ENCODE measurements around the gene CC2D1B. TPM values are rescaled to one million over a fixed set of nuclear protein-coding genes. Genes with fewer than 3 reads are reported as not detected.

Gene CC2D1B, protein sequence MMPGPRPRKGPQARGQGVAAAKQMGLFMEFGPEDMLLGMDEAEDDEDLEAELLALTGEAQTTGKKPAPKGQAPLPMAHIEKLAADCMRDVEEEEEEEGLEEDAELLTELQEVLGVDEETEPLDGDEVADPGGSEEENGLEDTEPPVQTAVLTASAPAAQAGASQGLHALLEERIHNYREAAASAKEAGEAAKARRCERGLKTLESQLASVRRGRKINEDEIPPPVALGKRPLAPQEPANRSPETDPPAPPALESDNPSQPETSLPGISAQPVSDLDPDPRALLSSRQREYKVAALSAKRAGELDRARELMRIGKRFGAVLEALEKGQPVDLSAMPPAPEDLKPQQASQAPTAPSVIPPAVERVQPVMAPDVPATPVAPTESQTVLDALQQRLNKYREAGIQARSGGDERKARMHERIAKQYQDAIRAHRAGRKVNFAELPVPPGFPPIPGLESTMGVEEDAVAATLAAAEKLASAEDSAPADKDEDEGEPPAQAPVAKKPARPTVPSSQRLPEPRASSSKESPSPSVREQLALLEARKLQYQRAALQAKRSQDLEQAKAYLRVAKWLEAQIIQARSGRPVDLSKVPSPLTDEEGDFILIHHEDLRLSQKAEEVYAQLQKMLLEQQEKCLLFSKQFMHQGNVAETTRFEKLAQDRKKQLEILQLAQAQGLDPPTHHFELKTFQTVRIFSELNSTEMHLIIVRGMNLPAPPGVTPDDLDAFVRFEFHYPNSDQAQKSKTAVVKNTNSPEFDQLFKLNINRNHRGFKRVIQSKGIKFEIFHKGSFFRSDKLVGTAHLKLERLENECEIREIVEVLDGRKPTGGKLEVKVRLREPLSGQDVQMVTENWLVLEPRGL
- 10 to 100 TPM; 16.6 to 29.8 (median 25.1) TPM for total RNA-seq

- intact Hi-C loops (cut with DNase I; ENCODE audit: low total_unique reads) = no loop called here
- WGBS, 2 donors = 1% methylated on average over 51 to 63 of the region's 92 CpGs
Measured at GRCh38 chr1:52365746-52366516, at the start of gene CC2D1B. CC2D1B (minus strand) TSS chr1:52366205; CDS start chr1:52364620, 1,585 bp downstream.

DNA sequence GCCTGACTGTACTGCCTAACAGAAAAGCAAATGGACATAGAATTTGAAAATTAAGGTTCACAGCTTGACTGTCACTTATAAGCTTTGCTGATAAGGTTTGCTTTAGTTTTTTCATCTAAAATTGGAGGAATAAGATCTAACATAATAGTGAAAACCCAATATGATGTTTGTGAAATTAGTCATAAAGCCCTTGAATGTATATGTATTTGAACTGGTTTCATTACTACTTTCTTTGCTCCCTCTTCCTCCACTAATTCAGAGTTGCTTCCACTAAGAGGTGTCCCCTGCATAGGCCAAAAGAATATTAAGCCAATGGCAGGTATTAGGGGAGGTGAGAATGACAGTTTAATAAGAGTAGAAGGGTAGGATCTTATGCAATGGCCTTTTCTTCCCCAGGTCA is 48.9 kb upstream of the CC2D1B start:
- TF ChIP-seq, protein P1, sequence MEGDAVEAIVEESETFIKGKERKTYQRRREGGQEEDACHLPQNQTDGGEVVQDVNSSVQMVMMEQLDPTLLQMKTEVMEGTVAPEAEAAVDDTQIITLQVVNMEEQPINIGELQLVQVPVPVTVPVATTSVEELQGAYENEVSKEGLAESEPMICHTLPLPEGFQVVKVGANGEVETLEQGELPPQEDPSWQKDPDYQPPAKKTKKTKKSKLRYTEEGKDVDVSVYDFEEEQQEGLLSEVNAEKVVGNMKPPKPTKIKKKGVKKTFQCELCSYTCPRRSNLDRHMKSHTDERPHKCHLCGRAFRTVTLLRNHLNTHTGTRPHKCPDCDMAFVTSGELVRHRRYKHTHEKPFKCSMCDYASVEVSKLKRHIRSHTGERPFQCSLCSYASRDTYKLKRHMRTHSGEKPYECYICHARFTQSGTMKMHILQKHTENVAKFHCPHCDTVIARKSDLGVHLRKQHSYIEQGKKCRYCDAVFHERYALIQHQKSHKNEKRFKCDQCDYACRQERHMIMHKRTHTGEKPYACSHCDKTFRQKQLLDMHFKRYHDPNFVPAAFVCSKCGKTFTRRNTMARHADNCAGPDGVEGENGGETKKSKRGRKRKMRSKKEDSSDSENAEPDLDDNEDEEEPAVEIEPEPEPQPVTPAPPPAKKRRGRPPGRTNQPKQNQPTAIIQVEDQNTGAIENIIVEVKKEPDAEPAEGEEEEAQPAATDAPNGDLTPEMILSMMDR (IDR thresholded peaks at IDR 0.05) = no peak
- no peak for TF ChIP-seq POLR2A (IDR thresholded peaks at IDR 0.05)
- no peak overlapping the region for H3K4me3 ChIP-seq (ENCODE audit: low read depth, poor library complexity, severe bottlenecking)
- intact Hi-C loops (cut with DNase I; ENCODE audit: low total_unique reads) = no loop called here
- no peak for DNase-seq (ENCODE audit: low spot score in 2 of 2)

More at GRCh38 chr1:52365746-52366516, at the start of gene CC2D1B:
- TF ChIP-seq, protein P1 (IDR thresholded peaks at IDR 0.05) = no peak
- no peak for TF ChIP-seq POLR2A (IDR thresholded peaks at IDR 0.05)
- DNase-seq (ENCODE audit: low spot score in 2 of 2) = peak; percentile 97 to 100
- H3K4me3 ChIP-seq (ENCODE audit: low read depth, poor library complexity, severe bottlenecking) = peak within 1 kb of the TSS; percentile 73

DNA sequence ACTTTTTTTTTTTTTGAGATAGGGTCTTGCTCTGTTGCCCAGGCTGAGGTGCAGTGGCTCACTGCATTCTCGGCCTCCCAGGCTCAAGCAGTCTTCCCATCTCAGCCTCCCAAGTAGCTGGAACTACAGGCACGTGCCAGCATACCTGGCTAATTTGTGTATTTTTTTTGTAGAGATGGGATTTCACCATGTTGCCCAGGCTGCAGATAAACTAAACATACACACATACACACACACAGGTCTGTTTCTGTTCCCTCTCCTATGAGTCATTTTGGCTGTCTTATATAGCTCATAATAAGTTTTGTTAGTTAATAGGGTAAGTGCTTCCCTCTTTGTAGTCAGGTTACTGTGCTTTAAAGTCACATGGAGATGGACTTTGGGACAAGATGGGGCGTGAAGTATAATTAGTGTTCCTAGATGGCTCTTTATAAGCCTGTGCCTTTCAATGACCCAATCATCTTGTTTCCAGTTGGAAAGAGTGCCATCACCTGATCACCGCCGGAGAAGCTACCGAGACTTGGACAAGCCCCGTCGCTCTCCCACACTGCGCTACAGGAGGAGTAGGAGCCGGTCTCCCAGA is 47.5 kb upstream of the CC2D1B start:
- 91 to 93% methylated on average over 10 of the region's 10 CpGs for WGBS, 2 donors

GRCh38 chr1:52404975-52405338 is 39.0 kb upstream of the CC2D1B start:
- TF ChIP-seq, protein P1 (IDR thresholded peaks at IDR 0.05) = no peak
- no peak for TF ChIP-seq POLR2A (IDR thresholded peaks at IDR 0.05)
- 2 to 4% methylated on average over 8 of the region's 8 CpGs for WGBS, 2 donors
- peak overlapping the region; percentile 90 for H3K4me3 ChIP-seq (ENCODE audit: low read depth, poor library complexity, severe bottlenecking)
- DNase-seq (ENCODE audit: low spot score in 2 of 2) = no peak
- intact Hi-C loops (cut with DNase I; ENCODE audit: low total_unique reads) = no loop called here

More for the DNA sequence above, 47.5 kb upstream of the CC2D1B start:
- no peak for DNase-seq (ENCODE audit: low spot score in 2 of 2)
- no peak overlapping the region for H3K4me3 ChIP-seq (ENCODE audit: low read depth, poor library complexity, severe bottlenecking)
- intact Hi-C loops (cut with DNase I; ENCODE audit: low total_unique reads) = no loop called here
- TF ChIP-seq, protein P1 (IDR thresholded peaks at IDR 0.05) = no peak
- TF ChIP-seq POLR2A (IDR thresholded peaks at IDR 0.05) = no peak
